Dedifferentiated amniotic fluid mesenchymal stem cell (primary cell): Measurements from ENCODE around the gene GGA3.
"Not testable (repeated sequence)": the region's sequence is repeated elsewhere in the genome, so short reads cannot be mapped to it uniquely, and the experiment has no call there.

Experiments used
- DNase-seq: peaks from one replicate; pipeline ENCODE4 v3.0.0-alpha.2; 2016; ENCODE audit errors: extremely low spot score

The GGA3 gene

GRCh38 chr17:75271955-75272847 is 10.8 kb upstream of the GGA3 start:
- no peak for DNase-seq

DNA sequence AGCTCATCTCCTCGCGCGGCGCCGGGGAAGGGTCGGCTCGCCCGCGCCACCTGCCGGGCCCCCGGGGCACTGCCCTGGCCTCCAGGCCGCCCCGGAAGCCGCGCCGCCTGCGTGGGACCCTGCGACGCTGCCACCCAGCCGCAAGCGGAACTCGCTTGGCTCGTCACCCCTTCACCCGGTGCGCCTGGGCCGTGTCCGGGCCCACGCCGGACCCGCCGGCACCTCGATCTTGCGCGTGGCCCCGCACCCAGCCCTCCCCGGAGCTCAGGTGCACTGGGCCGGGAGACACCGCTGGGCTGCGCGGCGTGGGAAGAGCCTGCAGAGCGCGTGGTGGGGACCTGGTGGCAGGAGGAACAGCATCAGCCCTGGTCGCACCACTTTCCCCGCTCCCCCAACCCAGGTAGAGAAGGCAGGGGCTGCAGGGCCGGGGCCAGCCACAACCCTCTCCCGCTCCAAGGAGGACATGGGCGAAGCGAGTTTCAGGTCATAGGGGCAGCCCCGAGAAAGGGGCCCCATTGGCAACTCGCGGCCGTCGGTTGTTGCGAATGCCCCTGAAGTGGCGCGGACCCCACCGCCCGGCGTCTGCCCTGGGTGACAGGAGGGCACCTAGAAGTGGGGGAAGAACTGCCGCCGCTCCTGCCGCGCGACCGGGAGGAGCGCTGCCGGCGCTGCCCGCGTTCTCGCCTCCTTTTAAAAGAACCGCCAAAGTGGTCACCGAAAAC is 10.0 kb upstream of the GGA3 start:
- DNase-seq: peak; percentile 52

DNA sequence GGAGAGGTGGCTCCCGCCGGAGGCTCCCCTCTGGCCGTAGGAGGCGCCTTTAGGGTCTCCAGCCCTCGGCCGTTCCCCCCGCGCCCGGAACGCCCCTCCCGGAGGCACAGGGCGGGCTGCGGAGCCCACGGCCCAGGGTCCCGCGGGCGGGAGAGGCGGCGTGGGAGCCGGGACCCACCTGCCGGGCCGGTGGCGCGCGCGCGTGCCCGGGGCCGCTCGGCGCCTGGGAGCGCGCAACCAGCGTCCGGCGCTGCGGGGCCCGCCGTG is 9.5 kb upstream of the GGA3 start, which contains the start of gene MIF4GD:
Gene MIF4GD (minus strand): TSS at position 266 of the 267 bp plus-strand sequence. CDS start 1,036 bp downstream, outside the sequence.
- no peak for DNase-seq

- peak; percentile 55 for DNase-seq
Measured at GRCh38 chr17:75270218-75270965, 9.0 kb upstream of the GGA3 start.

DNA sequence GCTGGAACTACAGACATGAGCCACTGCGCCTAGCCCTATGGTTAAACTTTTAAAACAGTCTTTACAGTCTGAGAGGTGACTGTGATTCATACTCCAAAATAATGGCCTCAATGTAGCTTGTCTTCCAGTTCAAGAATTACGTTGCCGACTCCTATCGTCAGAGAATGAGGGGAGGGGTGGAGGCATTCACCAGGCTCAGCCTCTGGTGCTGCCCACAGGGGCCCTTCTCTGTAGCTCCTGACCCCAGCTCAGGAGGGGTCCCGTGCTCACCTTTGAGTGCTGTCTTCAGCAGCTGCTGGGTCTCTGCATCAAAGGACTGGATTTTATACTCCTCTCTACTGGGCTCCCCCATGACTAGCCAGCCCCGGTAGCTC is 8.4 kb upstream of the GGA3 start:
- no peak for DNase-seq

- DNase-seq: no peak
Measured at GRCh38 chr17:75267411-75268232, 6.2 kb upstream of the GGA3 start.

DNA sequence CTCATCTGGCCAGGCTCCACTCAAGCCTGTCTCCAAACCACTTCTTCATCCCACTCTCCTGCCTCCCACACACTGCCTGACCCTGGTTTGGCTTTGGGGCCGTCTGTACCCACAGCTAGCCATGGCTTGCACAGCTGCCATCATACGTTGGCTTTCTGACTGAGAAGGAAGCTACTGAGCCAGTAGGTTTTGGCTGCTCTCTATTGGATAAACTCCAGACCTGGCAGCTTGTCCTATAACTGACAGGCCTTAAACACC is 5.7 kb upstream of the GGA3 start:
- DNase-seq: no peak

GRCh38 chr17:75266316-75267152 is 5.1 kb upstream of the GGA3 start:
- DNase-seq: no peak

DNA sequence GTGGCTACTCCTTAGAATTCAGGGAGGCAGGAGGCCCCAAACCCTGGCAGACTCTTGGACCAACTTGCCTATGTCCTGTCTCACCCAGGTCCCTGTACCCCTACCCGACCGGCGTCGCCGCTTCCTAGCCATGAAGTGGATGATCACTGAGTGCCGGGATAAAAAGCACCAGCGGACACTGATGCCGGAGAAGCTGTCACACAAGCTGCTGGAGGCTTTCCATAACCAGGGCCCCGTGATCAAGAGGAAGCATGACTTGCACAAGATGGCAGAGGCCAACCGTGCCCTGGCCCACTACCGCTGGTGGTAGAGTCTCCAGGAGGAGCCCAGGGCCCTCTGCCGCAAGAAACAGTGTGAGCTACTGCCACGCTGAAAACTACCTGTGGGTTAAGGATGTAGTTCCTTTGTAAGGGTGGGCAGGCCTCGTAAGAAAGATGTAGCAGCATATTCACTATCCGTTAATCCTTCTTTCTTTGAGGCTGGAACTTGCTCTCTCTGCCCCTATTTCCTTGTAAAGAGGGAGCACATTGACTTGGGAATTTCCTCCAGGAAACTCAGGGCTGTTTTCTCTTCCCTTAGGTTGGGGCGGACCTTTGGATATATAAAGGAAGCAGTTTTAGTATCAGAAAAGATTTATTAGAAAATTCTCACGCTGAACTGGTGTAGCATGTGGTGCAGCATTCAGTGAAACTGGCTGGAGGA is 4.4 kb upstream of the GGA3 start:
- no peak for DNase-seq

DNA sequence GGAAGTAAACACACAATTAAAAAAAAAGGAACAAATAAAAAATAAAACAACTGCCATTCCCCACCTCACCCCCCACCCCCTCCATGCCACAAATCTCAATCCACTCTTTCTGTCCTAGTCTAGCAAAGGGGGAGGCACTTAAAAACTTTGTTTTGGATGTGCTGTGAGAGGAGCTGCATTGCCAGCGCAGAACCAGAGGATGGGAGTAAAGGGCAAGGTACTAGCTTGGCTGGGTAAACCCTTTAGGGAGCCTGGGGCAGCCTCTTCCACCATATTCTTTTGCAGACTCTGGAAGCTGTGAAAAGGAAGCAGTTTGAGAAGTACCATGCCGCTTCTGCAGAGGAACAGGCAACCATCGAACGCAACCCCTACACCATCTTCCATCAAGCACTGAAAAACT is 1.6 kb upstream of the GGA3 start:
- DNase-seq: no peak

DNA sequence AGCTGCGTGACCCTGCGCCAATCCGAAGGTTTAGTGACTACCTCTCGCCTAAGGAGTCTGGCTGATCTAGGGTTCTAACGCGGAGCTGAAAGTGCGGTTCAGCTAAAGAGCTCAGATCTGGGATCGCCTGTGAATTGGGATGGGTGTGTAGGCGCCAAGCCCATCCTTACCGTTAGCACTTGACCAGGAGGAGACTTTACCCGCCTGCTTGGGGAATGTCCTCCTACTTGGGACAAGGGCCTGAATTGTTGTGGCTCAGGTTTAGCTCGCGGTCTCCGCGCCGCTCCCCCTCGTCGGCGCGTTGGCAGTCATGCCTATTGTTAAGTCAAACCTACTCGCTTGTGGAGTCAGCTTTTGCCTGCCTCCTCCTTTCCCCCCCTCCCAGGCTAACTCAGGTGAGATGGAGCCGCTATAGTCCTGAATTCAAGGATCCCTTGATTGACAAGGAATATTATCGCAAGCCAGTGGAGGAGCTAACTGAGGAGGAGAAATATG is 753 bp upstream of the GGA3 start:
- no peak for DNase-seq

GRCh38 chr17:75260641-75261335 is 618 bp downstream of the GGA3 start:
- no peak for DNase-seq

- DNase-seq: not testable (repeated sequence)
Measured at GRCh38 chr17:75257228-75257627, 4.2 kb downstream of the GGA3 start.

GRCh38 chr17:75255954-75256698 is 5.3 kb downstream of the GGA3 start:
- not testable (repeated sequence) for DNase-seq

DNA sequence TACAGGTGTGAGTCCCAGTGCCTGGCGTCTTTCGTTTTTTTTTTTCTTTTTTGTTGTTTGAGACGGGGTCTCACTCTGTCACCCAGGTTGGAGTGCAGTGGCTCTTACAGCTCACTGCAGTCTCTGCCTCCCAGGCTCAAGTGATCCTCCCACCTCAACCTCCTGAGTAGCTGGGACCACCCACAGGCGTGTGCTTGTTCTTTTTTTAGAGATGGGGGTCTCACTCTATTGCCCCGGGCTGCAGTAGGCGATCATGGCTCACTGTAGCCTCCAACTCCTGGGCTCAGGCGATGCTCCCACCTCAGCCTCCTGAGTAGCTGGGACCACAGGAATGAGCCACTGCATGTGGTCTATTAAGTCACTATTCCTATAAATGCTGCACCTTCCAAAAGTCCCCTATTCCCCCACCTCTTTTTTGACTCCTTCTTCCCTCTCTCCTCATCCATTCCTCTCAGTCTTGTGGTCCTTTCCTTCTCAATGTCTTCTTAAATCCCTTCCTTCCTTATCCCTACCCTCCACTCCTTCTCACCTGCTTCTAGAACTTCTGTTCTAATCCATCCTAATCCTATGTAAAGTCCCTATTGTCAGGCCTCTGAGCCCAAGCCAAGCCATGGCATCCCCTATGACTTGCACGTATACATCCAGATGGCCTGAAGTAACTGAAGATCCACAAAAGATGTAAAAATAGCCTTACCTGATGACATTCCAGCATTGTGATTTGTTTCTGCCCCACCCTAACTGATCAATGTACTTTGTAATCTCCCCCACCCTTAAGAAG is 9.2 kb downstream of the GGA3 start:
- no peak for DNase-seq

- DNase-seq: peak; percentile 36
Measured at GRCh38 chr17:75250009-75250471, 11.4 kb downstream of the GGA3 start.

DNA sequence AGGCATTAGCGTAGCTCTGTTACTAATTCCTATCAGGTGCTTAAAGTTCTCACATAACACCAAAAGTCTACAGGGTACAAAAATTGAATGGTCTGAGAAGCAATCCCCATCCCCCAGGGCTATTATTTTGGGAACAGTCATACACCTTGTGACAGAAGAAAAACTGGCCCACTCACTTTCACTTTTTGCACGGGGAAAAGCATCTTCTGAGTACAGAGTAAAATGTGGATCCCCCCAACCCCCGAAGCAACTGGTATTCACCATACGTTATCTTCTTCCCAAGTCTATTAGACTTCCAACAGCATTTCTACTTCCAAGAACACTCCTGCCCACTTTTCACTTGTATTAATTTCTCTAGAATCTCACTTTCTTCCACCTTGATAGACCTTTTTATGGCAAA is 11.8 kb downstream of the GGA3 start:
- no peak for DNase-seq

DNA sequence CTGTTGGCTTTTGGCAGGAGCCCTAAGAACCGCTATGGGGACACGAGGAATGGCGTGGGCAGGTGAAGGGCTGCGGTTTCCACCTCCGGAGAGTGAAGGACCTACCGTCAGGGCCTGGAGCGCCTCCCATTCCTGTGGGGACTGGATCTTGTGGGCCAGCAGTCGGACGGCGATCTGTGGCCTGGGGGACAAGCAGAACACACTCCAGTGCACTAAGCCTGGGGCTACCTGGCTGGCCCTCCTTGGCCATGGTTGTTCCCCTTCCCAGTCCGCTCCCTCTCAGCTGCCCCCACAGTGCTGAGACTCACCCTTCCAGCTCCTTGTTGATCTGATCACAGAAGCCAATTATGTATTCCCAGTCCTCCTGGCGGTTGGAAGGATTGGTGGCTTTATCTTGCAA is 15.0 kb downstream of the GGA3 start:
- no peak for DNase-seq
